ENCODE results near the gene RASEF.

Gene RASEF

DNA sequence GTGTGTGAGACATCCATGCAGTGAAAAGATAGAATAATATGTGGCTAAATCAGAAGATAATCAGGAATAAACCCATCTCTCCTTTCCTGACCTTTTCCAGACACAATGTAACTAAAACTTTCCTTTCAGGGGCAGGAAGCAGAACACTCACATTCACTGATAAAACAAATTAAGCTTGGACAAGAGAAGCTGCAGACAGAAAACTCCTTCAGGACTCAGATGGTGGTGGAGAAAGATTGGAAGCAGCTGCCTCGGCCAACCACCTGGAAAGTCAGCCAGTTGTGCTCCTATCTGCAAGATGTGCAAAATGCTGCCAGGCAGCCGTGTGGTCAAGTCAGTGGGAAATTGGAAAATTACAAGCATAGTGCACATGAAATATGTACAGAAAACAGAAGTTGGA, 26.9 kb downstream of the RASEF start:
- TF ChIP-seq, protein P1, sequence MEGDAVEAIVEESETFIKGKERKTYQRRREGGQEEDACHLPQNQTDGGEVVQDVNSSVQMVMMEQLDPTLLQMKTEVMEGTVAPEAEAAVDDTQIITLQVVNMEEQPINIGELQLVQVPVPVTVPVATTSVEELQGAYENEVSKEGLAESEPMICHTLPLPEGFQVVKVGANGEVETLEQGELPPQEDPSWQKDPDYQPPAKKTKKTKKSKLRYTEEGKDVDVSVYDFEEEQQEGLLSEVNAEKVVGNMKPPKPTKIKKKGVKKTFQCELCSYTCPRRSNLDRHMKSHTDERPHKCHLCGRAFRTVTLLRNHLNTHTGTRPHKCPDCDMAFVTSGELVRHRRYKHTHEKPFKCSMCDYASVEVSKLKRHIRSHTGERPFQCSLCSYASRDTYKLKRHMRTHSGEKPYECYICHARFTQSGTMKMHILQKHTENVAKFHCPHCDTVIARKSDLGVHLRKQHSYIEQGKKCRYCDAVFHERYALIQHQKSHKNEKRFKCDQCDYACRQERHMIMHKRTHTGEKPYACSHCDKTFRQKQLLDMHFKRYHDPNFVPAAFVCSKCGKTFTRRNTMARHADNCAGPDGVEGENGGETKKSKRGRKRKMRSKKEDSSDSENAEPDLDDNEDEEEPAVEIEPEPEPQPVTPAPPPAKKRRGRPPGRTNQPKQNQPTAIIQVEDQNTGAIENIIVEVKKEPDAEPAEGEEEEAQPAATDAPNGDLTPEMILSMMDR (IDR thresholded peaks at IDR 0.05; ENCODE audit: insufficient read depth, low read length, poor library complexity, severe bottlenecking), result no peak
- DNase-seq (ENCODE audit: extremely low read depth, insufficient read length), result no peak
- no peak overlapping the region for H3K4me3 ChIP-seq (replicated peaks; ENCODE audit: low read depth, low read length)
- H3K36me3 ChIP-seq (ENCODE audit: control insufficient read depth, insufficient read depth, low read length), result no peaks in the 10 kb centered on the region
- H3K27me3 ChIP-seq (replicated peaks; ENCODE audit: control insufficient read depth, insufficient read depth, low read length), result no peaks in the 10 kb centered on the region

DNA sequence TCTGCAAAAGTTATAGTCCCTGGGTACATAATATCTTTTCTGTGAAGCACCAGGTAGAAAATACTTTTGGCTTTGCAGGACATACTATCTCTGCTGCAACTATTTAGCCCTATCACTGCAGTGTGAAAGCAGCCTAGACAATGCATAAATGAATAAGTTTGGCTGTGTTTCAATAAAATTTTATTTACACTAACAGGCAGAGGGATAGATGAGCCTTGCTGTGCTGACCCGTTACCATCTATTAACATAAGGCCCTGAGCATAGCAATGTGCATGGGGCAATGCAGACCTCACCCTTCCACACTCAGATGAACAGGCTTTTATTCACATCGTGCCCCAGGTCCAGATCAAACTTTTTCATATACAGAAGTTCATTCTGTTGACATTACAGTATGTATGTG, 27.8 kb downstream of the RASEF start:
- TF ChIP-seq, protein P1 (IDR thresholded peaks at IDR 0.05; ENCODE audit: insufficient read depth, low read length, poor library complexity, severe bottlenecking), result no peak
- no peaks in the 10 kb centered on the region for H3K27me3 ChIP-seq (replicated peaks; ENCODE audit: control insufficient read depth, insufficient read depth, low read length)
- no peaks in the 10 kb centered on the region for H3K36me3 ChIP-seq (ENCODE audit: control insufficient read depth, insufficient read depth, low read length)
- DNase-seq (ENCODE audit: extremely low read depth, insufficient read length), result no peak
- no peak overlapping the region for H3K4me3 ChIP-seq (replicated peaks; ENCODE audit: low read depth, low read length)

DNA sequence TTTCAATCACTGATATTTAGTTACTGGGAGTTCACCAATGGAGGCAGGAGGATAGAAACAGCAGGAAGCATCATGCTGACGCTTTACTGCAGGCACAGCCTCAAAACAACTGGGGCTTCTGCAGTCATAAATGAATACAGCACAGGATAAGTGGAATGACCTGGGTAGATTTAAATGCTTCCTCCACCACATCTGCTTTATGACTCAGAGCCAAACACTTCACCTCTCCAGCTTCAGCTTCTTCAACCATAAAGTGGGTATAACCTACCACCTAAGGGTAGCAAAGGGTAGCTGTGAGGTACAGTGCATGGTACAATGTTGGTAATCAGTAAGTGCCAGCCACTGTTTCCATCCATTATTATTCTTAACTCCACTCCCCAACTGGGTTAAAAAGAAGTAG, 28.4 kb downstream of the RASEF start:
- no peaks in the 10 kb centered on the region for H3K27me3 ChIP-seq (replicated peaks; ENCODE audit: control insufficient read depth, insufficient read depth, low read length)
- no peak overlapping the region for H3K4me3 ChIP-seq (replicated peaks; ENCODE audit: low read depth, low read length)
- no peaks in the 10 kb centered on the region for H3K36me3 ChIP-seq (ENCODE audit: control insufficient read depth, insufficient read depth, low read length)
- TF ChIP-seq, protein P1 (IDR thresholded peaks at IDR 0.05; ENCODE audit: insufficient read depth, low read length, poor library complexity, severe bottlenecking), result no peak
- DNase-seq (ENCODE audit: extremely low read depth, insufficient read length), result no peak

DNA sequence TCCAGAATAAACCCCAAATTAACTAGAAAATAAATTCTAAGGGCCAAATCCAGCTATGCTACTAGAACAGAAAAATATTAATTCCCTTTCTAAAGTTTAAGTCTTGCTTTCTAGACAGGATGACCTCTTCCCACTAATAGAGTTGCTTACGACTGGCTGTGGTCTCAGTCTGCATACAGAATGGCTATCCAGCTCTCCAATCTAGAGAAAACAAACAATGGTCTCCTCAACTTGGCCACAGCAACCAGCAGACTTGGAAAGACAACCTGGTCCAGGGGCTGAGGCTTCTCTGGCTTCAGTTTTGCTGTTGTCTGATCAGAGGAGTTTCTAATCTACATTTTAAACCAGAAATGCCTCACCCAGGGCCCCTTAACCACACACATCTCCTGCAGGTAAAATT, 28.9 kb downstream of the RASEF start:
- H3K36me3 ChIP-seq (ENCODE audit: control insufficient read depth, insufficient read depth, low read length), result no peaks in the 10 kb centered on the region
- no peak overlapping the region for H3K4me3 ChIP-seq (replicated peaks; ENCODE audit: low read depth, low read length)
- DNase-seq (ENCODE audit: extremely low read depth, insufficient read length), result no peak
- H3K27me3 ChIP-seq (replicated peaks; ENCODE audit: control insufficient read depth, insufficient read depth, low read length), result no peaks in the 10 kb centered on the region
- TF ChIP-seq, protein P1 (IDR thresholded peaks at IDR 0.05; ENCODE audit: insufficient read depth, low read length, poor library complexity, severe bottlenecking), result no peak

DNA sequence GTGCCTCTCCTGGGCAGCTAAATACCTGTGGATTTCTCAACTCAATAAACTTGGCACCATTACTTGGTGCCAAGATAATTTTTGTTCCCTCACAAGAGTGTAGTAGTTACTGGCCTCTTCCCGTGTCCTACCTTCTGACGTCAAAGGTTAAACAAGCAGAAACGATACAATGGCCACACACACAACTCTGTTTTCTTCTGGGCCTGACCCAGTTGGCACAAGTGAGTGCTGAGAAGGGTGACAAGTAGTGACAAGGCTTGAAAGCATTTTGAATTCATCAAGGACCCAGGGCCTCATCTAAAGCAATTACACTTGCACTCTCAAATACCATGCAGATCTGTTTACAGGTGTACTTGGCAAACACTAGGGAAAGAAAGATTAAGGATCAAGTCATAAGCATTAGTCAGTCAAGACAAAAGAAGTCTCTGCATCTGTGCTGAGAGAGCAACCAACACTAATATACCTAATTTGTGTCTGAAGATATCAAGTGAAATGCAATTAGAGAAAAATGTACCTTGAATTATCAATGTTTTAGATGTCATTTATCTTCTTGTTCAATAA, 30.8 kb downstream of the RASEF start:
- Histone ChIP-seq H3K27me3 (replicated peaks; ENCODE audit: control insufficient read depth, insufficient read depth, low read length) (no peaks in the 10 kb centered on the region), H3K36me3 (ENCODE audit: control insufficient read depth, insufficient read depth, low read length) (no peaks in the 10 kb centered on the region), H3K4me3 (replicated peaks; ENCODE audit: low read depth, low read length) (no peak overlapping the region)
- DNase-seq (ENCODE audit: extremely low read depth, insufficient read length), result no peak
- TF ChIP-seq, protein P1 (IDR thresholded peaks at IDR 0.05; ENCODE audit: insufficient read depth, low read length, poor library complexity, severe bottlenecking), result no peak

Measured in GM06990 (cell line).